DMS 273 (cell line): ENCODE data around the gene NHLH1.
A peak's percentile ranks its signal among the peaks of the same experiment; 100 is the strongest.
"Not testable (repeated sequence)": the region's sequence is repeated elsewhere in the genome, so short reads cannot be mapped to it uniquely, and the experiment has no call there.

Experiments
- DNase-seq: peaks from one replicate; lab custom pipeline; 2025; ENCODE audit not compliant: unreplicated experiment; lab: John Stamatoyannopoulos, UW

The NHLH1 gene

DNA sequence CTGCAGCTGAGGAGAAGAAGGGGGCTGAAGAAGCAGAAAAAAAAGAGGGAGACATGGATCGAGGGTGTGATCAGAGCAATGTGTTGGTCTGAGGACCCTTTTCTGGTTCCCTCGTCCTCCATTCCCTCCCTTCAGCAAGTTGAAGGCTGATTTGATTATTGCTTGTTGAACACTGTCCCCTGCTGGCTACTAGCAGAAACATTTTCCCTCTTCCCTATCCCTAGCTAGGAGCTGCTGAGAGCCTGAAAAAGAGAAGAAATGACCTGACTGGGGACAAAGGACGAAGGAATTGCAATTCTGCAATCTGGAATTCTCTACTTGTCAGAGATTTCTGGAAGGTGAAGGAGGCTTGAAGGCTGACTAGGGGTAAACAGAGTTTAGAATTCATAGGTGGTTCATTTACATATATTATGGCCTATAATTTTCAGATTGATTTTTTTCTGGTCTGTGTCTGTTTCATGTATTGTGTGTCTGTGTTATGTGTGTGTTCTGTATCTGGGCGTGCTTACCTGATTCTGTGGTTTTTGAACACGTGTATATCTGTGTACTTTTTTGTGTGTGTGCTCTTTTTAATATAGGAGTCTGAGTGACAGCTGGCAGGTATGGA is 9.8 kb downstream of the NHLH1 start:
- DNase-seq, result peak; percentile 89

DNA sequence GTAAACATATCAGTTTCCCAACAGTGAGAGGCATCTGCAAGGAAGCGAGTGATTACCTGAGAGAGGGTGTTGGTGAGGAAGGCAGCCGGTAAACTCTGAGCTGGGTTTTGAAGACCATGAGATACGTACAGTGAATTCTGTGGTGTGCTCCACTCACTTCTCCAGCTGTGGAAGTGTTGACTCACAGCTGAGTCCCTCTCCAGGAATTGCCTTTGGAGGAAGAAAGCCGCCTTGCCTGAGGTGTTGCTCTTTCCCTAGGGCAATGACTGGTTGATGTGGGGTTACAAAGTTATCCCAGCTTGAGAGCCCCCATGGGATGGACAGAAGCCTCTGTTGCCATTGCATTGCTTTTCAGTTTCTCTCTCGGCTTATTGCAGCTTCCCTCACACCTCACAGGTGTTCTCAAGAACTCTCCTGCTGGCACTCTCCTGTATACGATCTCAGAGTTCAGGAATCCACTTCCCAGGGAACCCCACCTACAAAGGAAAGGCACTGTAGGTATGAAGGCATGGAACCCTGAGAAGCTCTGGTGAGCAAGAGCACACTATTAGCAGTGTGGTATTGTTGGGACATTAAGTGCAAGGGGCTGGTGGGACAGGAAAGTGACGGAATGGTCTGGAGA is 10.8 kb downstream of the NHLH1 start:
- no peak for DNase-seq

DNA sequence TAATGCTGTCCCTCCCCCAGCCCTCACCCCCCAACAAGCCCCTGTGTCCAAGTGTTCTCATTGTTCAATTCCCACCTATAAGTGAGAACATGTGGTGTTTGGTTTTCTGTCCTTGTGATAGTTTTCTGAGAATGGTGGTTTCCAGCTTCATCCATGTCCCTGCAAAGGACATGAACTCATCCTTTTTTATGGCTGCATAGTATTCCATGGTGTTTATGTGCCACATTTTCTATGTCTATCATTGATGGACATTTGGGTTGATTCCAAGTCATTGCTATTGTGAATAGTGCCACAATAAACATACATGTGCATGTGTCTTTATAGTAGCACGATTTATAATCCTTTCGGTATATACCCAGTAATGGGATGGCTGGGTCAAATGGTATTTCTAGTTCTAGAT is 17.9 kb downstream of the NHLH1 start:
- not testable (repeated sequence) for DNase-seq

DNA sequence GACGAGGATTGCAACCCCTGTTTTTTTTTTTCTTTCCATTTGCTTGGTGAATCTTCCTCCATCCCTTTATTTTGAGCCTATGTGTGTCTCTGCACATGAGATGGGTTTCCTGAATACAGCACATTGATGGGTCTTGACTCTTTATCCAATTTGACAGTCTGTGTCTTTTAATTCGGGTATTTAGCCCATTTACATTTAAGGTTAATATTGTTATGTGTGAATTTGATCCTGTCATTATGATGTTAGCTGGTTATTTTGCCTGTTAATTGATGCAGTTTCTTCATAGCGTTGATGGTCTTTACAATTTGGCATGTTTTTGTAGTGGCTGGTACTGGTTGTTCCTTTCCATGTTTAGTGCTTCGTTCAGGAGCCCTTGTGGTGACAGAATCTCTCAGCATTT is 21.5 kb downstream of the NHLH1 start:
- DNase-seq, result not testable (repeated sequence)

DNA sequence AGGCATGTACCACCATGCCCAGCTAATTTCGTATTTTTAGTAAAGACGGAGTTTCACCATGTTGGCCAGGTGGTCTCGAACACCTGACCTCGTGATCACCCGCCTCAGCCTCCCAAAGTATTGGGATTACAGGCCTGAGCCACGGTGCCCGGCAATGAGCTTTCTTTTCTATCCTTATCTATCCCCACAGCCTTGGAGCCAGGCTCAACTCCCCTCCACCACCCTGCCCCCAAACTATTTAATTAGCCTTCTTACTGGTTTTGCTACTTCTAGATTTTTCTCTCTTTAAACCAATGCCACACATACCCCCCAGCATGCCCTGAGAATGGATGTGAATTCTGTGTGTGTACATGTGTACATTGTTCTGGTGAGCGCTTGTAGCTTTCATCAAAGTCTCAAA is 27.8 kb downstream of the NHLH1 start:
- DNase-seq, result no peak

DNA sequence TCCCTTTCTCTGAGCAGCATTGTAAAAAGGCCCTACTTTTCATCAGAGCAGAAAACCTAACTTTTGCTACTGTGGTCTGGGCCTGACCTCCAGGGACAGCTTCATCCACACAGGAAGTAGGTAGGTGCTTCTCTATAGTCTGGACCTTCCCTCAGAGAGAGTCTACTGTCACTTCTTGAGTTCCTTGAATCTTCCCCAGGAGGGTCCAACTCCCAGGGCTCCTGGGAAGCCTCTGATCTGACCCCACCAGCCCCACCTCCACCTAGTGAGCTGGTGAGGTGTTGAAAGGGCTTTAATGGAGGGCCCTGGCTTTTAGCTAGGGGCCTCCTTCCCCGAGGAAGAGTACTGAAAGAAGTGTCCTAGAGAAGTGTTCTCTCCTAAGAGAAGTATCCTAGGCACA is 30.8 kb downstream of the NHLH1 start:
- no peak for DNase-seq

DNA sequence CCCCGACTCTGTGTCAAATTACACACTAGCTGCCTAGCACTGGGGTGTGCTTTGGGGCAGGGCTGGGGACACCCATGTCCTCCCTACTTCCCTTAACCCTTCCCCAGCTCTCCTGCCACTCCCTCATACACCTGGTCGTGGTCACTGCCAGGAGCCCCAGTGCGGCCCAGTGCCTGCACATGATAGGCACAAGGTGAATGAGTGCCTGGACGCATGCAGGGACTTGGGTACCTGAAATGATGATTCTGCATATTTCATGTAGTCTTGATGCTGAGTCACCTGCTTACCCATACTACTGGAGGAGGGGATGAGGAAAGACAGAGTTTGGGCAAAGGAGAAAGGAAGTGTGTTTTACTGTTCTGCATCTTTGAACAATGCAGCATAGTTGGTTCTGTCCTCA is 32.0 kb downstream of the NHLH1 start:
- DNase-seq, result no peak

DNA sequence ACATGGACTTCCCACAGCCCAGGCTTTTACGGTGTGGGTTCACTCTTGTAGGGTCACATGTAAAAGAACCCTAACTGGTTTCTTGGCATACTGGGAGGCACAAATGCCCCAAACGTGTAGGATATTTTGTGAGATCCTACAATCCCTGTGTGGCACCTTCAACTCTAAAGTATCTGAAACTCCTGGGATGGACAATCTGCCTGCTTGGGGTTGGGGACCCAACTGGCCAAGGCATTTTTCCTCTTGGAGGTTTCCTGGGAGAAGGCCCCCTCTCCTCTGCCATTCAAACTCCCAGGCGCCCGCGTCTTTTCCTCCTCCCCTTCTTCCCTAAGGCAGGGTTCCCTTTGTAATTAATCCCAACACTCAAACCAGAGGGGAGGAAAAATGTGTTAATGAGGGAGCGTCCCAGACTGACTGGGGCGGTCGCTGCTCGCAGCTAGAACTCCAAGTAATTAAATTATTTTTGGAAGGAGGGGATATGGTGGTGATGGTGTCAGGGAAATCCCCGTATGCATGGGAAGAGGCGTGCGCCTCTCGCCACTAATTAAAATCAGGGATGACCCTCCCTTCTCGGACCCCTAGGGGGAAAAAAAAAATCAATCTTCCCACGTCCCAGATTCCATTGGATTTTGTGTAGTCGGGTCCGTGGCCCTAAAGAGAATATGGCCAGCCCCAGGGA is 32.8 kb downstream of the NHLH1 start:
- DNase-seq, result no peak

DNA sequence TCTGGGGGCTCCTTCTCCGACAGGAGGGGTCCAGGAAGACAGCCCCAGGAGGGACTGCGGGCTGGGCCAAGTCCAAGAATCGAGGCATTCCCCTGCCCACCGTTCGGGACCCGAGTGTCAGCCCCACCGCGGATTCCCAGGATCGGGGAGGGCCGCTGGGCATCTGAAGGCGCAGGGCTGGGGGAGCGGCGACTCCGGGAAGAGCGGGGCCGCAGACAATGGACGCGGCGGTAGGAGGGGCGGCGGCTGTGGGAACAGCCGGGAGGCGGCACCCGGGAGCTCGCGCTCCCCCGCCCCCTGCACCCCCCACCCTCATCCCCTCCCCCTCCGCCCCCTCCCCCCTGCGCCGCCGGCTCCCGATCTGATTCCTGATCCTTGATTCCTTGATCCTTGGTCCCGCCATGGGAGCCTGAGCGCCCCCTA is 33.4 kb downstream of the NHLH1 start, which contains the start of gene VANGL2:
Gene VANGL2 (plus strand): TSS at position 342 of the 423 bp plus-strand sequence. CDS start 15,274 bp downstream, outside the sequence.
- DNase-seq, result peak; percentile 86

DNA sequence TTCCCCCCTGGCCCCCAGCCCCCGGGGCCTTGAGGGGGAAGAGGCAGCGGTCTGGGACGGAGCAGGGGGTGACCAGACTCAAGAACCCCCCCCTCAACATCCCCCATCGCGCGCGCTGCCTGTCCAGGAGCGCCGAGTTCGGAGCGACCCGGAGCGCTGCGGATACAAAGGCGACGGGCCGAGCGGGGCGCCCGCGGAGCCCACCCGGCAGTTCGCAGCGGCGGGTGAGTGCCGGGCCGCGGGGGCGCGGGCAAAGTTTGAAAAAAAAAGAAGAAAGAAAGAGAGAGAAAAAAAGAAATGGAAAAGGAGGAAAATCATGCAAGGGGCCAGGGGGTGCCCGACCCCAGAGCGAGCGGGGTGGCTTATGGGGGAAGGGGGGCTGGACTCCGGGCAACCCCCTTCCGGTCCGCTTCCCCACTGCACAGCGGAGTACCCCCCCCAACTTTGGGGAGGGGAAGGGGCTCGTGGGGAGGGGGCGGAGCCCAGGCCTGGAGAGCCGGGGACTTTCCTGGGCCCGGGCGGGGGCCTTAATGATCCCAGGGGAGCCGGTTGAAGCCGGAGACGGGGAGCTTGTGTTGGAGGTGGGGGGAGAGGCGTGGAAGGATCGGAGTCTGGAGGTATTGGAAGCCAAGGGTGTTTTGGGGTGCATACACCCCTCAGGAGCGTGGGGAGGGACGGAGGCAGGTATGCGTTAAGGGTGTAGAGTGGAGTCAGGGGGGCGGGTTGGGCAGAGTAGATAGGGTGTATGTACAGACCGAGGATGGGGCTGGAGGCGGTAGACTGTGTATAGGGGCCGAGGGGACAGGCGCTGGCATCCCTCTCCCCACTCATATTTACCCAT is 34.0 kb downstream of the NHLH1 start:
- DNase-seq, result peak; percentile 58

DNA sequence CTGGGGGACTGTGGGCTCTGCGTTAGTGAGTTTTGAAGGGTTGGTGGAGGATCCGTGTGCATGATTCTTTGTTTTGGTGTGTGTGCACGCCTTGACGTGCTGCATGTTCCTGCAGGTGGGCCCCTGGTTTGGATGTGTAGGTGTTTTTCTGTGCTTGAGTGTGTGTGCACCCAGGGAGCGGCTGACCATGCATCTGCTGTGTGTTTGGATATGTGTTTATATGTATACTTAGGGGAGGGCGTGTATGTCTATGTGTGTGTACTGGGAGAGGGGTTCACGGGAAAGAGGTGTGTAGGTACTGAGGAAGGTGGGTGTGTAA is 34.6 kb downstream of the NHLH1 start:
- no peak for DNase-seq

DNA sequence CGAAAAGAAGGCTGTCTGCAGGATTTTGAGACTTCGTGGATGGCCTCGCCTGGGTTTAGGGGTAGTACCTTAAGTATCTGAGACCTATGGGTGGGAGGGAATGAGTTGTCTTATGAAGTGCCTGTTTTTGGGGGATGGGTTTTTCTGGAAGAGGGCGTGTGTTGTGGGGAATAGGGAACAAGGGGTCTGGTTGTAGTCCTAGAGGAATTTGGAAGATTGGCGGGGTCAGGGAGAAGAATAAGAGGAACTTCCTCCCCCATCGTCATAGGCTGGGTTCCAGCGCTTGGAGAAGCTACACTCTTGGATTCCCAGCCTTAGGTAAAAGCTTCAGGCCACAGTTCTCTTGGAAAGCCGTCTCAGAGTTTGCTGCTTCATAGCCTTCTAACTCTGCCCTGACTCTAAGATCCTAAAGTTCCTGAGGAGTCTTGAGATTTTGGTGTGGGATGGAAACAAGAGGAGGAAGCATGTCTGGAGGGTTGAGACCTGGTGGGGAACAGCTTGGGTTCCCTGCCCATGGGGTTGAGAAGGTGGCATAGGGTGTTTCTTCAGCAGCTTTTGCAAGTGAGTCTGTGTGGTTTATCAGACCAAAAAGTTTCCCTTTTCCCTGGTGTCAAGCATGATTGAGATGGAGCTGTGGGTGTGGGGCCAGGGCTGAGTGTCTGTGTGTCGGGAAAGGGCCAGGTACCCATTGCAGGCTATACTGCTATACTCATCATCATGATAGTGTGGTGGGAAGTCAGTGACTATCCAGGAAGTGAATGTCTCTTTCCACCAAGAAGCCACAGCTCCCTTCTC is 35.3 kb downstream of the NHLH1 start:
- no peak for DNase-seq

DNA sequence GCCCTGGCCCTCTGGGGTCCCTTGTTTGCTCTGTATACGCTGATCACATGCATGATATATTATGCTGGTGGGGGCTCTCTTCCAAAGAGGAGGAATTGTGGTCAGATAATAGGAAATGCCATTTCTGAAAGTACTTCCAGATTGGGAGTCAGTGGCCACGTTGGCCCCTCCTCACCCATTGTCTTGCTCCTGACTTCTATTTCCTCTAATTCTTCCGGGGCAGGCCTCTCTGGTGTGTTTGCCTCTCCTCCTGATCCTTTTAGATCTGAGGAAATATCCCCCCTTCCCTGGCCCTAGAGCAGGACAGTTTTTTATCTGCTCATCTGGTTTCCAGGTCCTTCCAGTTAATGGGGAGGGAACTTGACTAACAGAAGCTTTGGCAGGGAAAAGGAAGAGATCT is 36.4 kb downstream of the NHLH1 start:
- DNase-seq, result no peak

DNA sequence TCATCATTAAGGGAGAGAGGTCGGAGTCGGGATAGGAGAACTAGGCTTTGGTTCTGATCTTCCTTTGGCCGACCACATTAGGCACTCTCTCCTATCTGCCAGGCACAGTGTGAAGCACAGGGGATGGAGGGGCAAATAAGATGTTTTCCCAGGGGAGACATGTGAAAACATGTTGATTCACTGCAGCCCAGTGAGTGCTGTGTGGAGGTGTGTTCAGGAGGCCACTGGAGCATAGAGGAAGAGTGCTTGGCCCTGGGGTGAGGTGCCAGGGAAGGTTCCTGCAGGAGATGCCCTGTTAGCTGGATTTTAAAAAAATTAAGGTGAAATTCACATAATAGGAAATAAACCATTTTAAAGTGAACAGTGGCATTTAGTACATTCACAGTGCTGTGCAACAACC is 37.2 kb downstream of the NHLH1 start:
- no peak for DNase-seq

DNA sequence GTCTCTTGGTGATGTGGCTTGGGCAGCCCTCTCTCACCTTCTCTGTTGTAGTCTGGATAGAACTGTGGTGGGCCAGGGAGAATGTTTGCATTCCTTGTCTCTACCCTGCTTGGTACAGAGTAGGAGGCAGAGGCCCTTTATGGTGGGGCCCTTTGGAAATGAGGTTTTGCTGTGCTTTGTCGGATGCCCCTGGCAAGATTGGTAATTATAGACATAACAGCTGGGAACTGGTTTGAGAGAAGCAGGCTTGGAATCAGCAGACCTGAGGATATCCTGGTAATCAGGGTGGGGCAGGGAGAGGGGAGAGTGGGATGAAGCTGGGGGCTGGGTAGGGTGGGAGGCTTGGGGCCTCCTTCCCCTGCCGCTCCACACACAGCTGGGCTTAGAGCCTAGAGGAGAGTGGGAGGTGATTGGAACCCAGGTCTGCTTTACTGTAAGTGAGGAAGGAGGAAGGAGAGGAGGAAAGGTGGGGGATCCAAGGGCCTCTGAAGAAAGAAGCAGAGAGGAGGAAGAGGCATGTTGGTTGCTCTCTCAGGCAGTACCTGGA is 38.5 kb downstream of the NHLH1 start:
- DNase-seq, result no peak

DNA sequence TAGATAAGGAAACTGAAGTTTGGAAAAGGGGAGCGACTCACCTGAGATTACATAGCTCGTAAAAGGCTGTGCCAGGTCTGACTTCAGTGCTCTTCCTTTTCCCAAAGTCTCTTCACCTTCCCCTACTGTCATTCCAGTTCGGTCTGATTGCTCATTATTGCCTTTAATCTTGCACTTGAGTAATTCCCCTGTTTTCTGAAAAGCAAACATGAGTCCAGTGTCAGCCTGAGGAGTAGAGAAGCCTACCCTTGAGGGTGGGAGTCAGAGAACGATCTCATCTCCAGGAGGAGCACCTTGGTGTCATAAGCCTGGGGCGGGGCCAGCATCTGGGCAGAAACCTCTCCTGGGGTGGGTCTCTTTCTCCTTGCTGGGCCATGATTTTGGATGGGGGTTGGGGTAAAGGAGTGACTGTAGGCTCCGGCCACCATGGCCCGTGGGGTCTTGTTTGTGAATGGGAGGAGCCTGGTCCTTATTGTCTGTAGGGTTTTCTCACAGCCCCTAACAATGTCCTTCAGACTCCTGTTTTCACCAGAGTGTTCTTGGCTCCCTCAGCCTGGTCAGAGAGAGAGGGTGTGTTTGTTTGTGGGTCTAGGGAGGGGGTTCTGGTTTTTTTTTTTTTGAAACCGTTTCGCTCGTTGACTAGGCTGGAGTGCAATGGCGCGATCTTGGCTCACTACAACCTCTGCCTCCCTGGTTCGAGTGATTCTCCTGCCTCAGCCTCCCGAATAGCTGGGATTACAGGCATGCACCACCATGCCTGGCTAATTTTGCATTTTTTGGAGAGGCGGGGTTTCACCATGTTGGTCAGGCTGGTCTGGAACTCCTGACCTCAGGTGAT is 39.5 kb downstream of the NHLH1 start:
- no peak for DNase-seq

DNA sequence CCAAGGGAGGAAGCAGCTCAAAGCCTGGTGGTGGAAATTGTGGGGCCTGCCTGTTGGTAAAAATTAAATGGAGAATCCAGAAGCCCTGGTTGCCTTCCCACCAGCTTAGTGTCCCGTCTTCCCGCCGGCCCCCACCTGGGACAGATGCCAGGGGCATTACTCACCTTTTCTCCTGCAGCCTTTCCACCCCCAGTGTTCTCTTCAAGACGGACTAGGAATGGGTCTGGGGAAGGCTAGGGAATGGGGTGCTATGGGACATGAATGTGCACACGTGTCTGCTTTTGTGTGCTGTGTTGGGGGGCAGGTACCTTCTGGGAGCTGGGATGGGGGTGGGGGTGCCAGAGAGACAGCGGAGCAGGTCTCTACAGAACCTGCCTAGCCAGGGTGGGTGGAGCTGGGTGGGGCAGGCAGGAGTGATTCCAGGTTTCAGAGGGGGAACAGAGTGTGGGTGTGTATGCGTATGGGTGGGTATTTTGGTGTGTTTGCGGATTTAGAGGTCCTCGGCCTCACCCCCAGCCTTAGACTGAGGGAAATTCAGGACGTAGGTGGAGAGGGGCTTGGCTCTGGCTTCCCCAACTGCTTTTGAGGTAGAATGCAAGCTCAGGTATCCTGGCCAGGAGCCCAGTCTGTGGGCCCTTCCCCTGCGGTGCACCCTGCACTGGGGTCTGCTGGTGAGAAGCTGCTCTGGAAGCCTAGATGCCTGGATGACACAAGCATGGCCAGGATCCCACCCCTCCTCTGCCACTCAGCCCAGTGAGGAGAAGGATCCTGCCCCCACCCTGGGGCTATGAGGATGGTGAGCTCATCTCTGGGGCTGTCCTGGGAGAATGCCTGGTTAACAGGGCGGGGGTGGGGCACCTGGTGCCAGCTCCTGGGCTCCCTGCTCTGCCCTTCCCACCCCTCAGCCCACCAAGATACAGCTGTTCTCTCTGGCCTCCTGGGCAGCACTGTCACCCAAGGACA is 41.2 kb downstream of the NHLH1 start:
- DNase-seq, result no peak

DNA sequence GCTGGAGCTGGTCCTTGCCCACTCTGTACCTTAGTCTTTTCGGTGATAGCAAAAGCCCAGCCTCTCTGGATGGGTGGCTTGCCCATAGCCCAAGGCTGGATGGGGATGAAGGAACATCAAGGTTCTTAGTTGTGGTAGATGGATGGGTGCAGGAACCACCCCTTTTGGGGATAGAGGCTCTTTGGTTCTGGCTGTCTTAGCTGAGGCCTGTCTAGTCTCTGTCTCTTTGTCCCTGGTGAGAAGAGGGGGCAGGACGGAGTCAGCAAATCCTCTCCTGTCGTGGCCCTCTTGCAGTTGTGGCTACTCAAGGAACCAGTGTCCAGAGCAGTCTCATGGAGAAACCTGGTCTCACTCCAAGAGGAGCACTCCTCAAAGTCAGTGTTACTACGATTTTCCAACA is 42.0 kb downstream of the NHLH1 start:
- no peak for DNase-seq

DNA sequence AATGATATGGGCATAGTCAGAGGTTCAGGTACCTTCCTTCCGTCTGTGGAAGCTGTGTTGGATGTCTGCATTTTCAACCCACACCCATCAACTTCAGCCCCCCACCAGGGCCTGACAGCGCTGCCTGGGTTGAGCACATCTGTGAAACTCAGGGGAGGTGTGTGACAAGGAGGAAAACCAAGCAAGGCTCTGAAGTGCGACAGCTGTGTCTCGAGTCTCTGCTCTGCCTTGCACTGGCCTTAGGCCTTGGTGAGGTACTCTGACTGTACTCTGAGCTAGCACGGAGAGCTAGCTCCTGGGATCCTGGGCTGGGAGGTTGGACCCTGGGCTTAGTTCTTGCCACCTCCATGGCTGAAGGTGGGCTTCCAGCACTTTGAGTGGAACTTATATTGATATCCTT is 42.6 kb downstream of the NHLH1 start:
- DNase-seq, result peak; percentile 16
